Central memory CD4-positive, alpha-beta T cell (primary cell): ENCODE results near the gene GLB1L2.

Experiments
- DNase-seq: peaks from one replicate; pipeline ENCODE4 v3.0.0; 2022

The GLB1L2 gene

GRCh38 chr11:134370526-134371435, 39.0 kb downstream of the GLB1L2 start:
- no peak for DNase-seq

DNA sequence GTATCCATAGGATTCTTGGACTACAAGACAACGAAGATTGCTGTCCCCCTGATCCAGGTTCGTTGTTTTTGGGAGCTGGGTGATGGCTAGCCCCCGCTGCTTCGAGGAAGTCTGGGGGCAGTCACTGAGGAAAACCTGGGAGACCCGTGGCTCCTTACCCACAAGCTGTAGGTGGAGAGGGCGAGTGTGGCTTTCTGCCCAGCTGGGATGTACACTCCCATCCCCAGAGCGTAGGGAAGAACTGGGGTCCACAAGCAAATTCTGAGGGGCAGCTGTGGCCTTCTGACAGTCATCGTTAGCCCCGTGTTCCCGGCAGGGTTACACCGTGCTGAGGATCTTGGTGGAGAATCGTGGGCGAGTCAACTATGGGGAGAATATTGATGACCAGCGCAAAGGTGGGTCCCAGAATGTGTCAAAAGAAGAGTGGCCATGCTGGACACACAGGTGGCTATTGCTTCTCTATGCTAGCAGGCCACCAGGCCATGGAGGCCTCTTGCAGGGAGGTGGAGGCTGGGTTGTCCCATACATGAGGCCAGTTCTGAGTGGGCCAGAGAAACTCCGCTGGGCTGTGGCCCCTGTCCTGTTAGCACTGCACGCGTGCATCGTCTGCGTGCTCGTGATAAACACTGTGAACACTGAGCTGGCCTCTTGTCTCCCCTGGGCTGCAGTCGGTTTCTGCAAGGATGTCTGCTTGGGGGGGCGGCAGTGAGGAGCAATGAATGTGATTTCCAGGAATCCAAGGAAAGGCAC, 39.8 kb downstream of the GLB1L2 start:
- no peak for DNase-seq

DNA sequence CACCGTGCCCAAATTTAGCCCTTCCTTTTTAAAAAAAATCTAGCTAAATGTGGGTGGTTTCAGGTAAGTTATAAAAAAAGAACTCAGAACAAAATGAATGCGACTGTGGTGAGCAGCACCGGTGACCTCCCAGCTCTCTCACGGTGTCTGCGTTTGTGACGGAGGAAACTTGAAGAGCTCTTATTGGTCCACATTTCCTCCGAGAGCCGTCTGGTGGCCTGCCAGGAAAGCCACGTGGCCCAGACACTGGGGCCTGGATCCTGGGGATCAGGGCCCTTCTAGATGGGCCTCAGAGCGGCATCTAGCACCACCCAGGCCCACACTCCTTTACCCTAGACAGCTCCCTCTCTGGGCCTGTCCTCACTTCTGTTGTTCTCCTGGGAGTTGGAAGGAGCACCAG, 40.7 kb downstream of the GLB1L2 start:
- DNase-seq, result no peak

- no peak for DNase-seq
Measured at GRCh38 chr11:134372961-134373360, 41.2 kb downstream of the GLB1L2 start.

GRCh38 chr11:134373591-134374052, 41.8 kb downstream of the GLB1L2 start:
- DNase-seq, result no peak

DNA sequence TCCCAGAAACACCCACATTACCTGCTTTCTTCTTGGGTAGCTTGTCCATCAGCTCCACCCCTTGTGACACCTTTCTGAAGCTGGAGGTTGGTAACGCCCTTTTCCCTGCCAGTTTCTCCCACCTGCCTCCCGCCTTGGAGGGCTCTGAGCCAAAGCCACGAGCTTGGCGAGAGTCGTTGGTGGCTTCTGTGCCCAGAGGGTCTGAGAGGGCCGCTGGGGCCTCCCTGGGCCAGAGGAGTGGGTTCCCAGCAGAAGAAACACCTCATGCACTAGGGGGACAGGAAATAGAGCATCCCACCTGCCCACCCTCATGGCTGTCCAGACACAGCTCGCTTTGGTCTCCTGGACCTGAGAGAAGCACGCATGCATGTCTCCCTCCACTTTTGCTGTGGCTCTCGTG, 42.4 kb downstream of the GLB1L2 start:
- no peak for DNase-seq

DNA sequence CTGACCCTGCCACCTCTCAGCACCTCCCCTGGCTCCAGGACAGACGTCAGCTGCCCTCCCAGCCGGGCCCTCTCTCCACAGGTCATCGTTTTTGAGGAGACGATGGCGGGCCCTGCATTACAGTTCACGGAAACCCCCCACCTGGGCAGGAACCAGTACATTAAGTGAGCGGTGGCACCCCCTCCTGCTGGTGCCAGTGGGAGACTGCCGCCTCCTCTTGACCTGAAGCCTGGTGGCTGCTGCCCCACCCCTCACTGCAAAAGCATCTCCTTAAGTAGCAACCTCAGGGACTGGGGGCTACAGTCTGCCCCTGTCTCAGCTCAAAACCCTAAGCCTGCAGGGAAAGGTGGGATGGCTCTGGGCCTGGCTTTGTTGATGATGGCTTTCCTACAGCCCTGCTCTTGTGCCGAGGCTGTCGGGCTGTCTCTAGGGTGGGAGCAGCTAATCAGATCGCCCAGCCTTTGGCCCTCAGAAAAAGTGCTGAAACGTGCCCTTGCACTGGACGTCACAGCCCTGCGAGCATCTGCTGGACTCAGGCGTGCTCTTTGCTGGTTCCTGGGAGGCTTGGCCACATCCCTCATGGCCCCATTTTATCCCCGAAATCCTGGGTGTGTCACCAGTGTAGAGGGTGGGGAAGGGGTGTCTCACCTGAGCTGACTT, 43.2 kb downstream of the GLB1L2 start:
- DNase-seq, result no peak

- DNase-seq, result no peak
Measured at GRCh38 chr11:134376150-134376921, 44.5 kb downstream of the GLB1L2 start.

GRCh38 chr11:134377876-134378275, 46.1 kb downstream of the GLB1L2 start:
- DNase-seq, result no peak

DNA sequence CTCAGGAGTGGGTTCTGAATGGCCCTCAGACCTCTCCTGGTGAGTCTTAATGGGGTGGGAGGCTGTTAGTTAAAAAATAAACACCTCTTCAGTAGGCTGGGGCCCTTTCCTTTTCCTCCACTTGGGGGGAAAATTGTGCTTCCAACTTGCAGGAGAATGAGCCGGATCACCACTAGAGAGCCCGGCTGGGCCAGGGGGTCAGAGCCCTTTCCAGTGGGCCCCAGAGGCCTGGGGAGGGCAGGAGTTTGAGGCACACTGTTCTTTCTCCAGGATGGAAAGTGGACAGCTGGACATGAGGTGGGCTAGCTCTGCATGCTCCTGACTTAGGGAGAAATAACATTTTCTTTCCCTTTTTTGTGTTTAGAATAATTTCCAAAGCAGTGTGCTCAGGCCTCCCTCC, 47.5 kb downstream of the GLB1L2 start:
- DNase-seq, result no peak

- no peak for DNase-seq
Measured at GRCh38 chr11:134380229-134380628, 48.4 kb downstream of the GLB1L2 start.

DNA sequence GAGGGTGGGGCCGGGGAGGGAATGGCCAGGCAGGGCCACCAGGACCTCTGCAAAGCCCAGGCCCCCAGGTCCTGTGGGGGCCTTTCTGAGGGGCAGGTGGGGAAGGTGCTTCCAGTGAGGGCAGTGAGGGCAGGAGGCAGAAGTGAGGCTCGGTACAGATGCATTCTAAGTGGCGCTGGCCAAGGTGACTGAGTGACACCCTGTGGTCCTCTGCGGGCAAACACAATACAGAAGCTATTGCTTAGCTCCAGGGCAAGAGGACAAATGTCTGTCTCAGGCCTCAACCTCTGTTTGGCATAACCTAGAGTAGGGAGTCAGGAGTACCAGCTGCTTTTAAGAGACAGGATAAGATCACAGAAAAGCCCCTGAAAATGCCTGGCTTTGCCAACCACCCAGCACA, 49.0 kb downstream of the GLB1L2 start:
- no peak for DNase-seq

DNA sequence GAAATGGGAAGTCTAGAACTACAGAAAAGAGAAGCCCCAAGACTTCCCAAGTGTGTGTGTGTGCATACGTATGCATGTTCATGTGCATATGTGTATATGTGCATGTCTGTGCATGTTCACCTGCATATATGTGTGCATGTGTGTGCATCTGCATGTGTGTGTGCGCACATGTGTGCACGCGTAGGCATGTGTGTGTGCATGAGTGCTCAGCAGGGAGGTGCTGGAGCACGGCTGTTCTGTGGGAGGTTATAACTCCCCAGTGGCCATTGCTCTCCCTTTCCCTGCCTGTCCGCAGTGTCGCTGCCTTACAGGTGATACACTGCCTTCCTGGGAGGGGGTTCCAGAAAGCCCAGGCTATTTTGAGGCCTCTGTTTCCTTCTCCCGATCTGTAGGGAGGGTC, 50.5 kb downstream of the GLB1L2 start:
- no peak for DNase-seq

DNA sequence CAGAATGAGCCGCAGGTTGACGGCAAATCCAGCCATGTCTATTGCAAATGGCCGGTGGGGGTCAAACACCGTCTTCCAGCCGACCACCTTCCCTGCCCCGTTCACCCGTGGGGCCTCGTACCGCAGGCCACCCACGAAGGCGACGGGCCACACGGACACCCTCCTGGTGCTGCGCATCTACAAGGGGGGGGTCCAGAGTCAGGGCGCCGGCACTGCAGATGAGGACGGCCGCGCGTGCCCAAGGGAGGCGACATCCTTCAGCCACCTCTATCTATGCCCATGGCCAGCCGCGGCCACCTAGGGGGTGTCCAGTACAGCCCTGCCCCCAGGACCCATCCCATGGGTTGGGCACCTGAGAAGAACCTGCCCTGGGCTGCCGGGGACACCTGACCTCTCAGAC, 51.0 kb downstream of the GLB1L2 start:
- DNase-seq, result no peak

DNA sequence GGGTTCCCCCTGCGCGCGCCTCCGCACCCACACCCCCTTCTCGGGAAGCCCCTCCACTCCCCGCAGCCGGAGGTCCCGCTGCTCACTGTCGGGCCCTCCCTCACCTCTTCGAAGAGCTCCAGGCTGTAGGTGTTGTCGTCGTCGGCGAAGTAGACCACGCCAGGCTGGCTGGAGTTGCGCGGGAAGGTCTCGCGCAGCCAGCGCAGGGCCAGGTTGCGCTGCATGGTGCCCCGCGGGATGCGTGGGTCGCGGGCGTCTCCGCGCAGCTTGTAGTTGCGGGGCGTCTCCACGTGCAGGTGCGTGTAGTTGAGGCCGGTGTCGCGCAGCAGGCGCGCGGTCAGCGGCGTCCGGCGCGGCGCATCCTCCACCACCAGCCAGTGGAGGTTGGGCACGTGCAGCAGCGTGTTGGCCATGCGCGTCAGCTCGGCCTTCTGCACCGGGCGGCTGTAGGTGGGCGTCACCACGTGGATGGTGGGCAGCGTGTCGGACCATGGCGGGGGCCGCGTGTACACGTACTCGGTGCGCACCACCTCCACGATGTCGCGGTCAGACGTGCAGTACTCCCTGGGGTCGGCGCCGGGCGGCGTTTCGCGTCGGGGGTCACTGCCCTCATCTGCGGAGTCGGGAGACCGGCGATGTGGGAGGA, 51.9 kb downstream of the GLB1L2 start:
- no peak for DNase-seq

DNA sequence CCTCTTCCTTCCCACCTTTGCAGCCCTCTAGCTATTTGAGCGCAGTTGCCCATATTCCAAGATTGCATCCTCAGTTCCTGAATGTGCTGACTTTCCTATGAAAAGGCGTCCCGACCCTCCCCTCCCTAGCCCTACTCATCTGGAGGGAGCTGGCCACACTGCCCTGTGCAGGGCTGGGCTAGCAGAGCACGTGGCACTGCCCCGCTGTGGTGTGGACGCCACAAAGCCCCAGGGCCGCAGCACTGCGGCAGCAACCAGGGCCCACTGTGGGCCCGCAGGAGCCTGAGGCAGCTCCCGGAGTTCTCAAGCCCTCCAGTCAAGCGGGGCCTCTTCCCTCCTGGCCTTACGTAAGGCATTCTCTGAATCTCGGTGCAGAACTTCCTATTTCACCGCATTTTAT, 52.6 kb downstream of the GLB1L2 start:
- DNase-seq, result no peak

- no peak for DNase-seq
Measured at GRCh38 chr11:134385171-134385570, 53.4 kb downstream of the GLB1L2 start.

- no peak for DNase-seq
Measured at GRCh38 chr11:134385774-134386565, 54.2 kb downstream of the GLB1L2 start.

- no peak for DNase-seq
Measured at GRCh38 chr11:134386945-134387344, 55.2 kb downstream of the GLB1L2 start.

GRCh38 chr11:134387501-134387900, 55.7 kb downstream of the GLB1L2 start:
- no peak for DNase-seq

DNA sequence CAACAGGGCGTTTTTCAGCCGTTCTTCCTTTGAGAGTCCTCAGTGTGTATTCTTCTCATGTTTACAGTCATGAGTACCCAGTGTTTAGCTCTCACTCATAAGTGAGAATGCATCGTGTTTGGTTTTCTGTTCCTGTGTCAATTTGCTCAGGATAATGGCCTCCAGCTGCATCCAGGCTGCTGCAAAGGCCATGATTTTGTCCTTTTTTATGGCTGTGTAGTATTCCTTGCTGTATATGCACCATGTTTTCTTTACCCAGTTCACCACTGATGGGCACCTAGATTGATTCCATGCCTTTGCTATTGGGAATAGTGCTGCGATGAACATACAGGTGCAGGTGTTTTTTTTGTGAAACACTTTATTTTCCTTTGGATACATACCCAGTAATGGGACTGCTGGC, 56.8 kb downstream of the GLB1L2 start:
- DNase-seq, result no peak
